ENCODE results near the gene KLF17. TPM values are rescaled to one million over a fixed set of nuclear protein-coding genes. Genes with fewer than 3 reads are reported as not detected.

The KLF17 gene
- total RNA-seq, 1 donor from 2014 or later, result not detected

DNA sequence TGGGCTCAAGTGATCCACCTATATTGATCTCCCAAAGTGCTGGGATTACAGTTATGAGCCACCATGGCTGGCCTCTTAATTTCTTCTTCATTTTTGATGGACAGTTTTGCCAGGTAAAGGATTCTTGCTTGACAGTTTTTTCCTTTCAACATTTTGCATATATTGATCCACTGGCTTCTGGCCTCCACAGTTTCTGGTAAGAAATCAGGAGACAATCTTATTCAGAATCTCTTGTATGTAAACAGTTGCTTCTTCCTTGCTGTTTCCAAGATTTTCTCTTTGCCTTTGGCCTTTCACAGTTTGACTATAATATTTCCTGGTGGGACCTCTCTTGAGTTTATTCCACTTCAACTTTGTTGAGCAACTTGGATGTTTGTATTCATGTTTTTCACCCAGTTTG lies 42.9 kb downstream of the KLF17 start:
- ATAC-seq (ENCODE audit: low read depth), result no peak
- CTCF ChIA-PET, result no interaction called here
- POLR2A ChIA-PET, result no interaction called here
- peaks cover 11% of the 10 kb centered on the region for H3K9me3 Mint-ChIP-seq
- intact Hi-C loops (cut with micrococcal nuclease), result no loop called here
- no peak overlapping the region for H3K27ac Mint-ChIP-seq
- H3K4me1 Mint-ChIP-seq, result no peaks in the 10 kb centered on the region
- H3K4me3 Mint-ChIP-seq, result no peak overlapping the region
- H3K27me3 Mint-ChIP-seq, result no peaks in the 10 kb centered on the region
- peaks cover 3% of the 10 kb centered on the region for H3K36me3 Mint-ChIP-seq (ENCODE audit: low read depth)
- TF ChIP-seq, protein P1, sequence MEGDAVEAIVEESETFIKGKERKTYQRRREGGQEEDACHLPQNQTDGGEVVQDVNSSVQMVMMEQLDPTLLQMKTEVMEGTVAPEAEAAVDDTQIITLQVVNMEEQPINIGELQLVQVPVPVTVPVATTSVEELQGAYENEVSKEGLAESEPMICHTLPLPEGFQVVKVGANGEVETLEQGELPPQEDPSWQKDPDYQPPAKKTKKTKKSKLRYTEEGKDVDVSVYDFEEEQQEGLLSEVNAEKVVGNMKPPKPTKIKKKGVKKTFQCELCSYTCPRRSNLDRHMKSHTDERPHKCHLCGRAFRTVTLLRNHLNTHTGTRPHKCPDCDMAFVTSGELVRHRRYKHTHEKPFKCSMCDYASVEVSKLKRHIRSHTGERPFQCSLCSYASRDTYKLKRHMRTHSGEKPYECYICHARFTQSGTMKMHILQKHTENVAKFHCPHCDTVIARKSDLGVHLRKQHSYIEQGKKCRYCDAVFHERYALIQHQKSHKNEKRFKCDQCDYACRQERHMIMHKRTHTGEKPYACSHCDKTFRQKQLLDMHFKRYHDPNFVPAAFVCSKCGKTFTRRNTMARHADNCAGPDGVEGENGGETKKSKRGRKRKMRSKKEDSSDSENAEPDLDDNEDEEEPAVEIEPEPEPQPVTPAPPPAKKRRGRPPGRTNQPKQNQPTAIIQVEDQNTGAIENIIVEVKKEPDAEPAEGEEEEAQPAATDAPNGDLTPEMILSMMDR (IDR thresholded peaks at IDR 0.05), result no peak
- no peak for DNase-seq

DNA sequence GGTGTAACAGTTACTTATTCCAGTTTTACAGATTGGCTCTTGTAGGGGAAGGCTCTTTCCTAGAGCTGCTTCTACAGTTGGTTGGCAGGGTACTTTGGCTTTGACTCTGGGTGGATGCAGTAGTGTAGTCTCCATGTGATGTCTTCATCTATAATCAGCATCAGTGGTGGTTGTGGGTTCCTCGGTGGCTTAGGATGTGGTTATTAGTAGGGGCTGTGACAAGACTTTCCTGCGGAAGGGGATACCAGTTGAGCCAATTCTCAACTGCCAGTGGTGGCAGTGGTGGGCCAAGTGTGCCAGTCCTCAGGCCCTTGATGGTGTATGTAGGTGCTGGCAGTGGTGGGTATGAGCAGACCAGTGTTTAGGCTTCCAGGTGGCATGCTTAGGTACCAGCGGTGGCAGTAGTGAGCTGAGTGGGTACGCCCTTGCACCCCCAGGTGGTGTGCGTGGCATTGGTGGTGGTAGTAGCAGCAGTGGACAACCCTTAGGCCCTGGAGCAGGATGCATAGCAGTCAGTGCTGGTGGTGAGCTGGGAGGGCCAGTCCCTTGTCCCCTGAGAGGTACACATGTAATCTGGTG lies 50.0 kb downstream of the KLF17 start:
- POLR2A ChIA-PET, result no interaction called here
- H3K4me1 Mint-ChIP-seq, result no peaks in the 10 kb centered on the region
- DNase-seq (no peak), ATAC-seq (ENCODE audit: low read depth) (no peak)
- H3K9me3 Mint-ChIP-seq, result peaks cover 15% of the 10 kb centered on the region
- H3K27ac Mint-ChIP-seq, result no peak overlapping the region
- H3K36me3 Mint-ChIP-seq (ENCODE audit: low read depth), result peaks cover 2% of the 10 kb centered on the region
- CTCF ChIA-PET, result no interaction called here
- H3K27me3 Mint-ChIP-seq, result peaks cover 19% of the 10 kb centered on the region
- H3K4me3 Mint-ChIP-seq, result no peak overlapping the region
- intact Hi-C loops (cut with micrococcal nuclease), result no loop called here
- TF ChIP-seq, protein P1 (IDR thresholded peaks at IDR 0.05), result no peak

DNA sequence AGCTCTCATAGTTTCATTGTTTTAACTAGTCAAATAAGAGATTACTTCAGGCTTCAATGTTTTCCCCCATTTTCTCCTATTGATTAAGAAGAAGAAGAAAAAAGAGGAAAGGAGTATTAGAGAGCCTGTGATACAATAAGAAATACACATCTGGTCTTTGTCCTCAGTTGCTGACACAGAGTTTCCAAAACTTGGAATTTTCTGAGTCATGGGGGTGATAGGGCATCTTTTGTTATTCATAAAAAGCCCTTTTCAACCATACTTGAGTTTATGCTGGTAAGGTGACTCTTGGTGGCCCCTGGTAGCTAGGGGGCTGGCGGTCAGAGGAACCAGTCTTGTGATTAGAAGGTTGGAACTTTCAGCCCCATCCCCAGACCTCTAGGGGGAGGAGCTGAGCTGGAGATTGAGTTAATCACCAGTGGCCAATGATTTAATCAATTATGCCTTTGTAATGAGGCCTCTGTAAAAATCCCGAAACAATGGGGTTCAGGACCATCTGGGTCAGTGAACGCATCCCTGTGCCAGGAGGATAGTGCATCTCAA lies 51.7 kb downstream of the KLF17 start:
- Mint-ChIP-seq H3K4me3 (no peak overlapping the region), H3K9me3 (peaks cover 21% of the 10 kb centered on the region), H3K36me3 (ENCODE audit: low read depth) (peaks cover 2% of the 10 kb centered on the region), H3K4me1 (no peaks in the 10 kb centered on the region), H3K27ac (no peak overlapping the region), H3K27me3 (peaks cover 25% of the 10 kb centered on the region)
- TF ChIP-seq, protein P1 (IDR thresholded peaks at IDR 0.05), result no peak
- intact Hi-C loops (cut with micrococcal nuclease), result no loop called here
- CTCF ChIA-PET, result no interaction called here
- no peak for DNase-seq
- POLR2A ChIA-PET, result no interaction called here
- ATAC-seq (ENCODE audit: low read depth), result no peak

DNA sequence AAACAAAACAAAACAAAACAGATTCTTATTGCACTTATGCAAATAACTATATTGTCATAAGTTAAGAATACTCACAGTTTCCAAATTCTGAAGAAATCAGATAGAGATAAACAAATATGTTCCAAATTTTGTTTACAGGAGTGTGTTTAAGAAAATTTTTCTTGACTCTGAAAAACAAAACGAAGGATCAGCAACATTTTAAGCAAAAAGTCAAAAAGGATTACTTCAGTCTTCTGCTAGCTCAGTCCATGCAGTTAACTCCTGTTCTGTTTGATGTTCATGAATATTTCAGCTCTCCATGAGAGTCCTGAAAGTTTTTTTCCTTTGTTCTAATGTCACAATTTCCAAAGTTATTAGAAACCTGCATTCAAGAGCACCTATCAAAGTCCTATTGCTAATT lies 56.0 kb downstream of the KLF17 start:
- Mint-ChIP-seq H3K4me3 (no peak overlapping the region), H3K4me1 (no peaks in the 10 kb centered on the region), H3K36me3 (ENCODE audit: low read depth) (peaks cover 2% of the 10 kb centered on the region), H3K27ac (no peak overlapping the region), H3K27me3 (peaks cover 18% of the 10 kb centered on the region), H3K9me3 (peaks cover 9% of the 10 kb centered on the region)
- ATAC-seq (ENCODE audit: low read depth) (no peak), DNase-seq (no peak)
- intact Hi-C loops (cut with micrococcal nuclease), result no loop called here
- POLR2A ChIA-PET, result no interaction called here
- CTCF ChIA-PET, result no interaction called here
- TF ChIP-seq, protein P1 (IDR thresholded peaks at IDR 0.05), result no peak

Other genes starting within 250 kb of the KLF17 start
- 0.20 TPM in 1 of 2 replicates, not detected in the other for gene ARTN, start 185.0 kb upstream of the KLF17 start, total RNA-seq
- gene IPO13, start 171.9 kb upstream of the KLF17 start, total RNA-seq, result 18.0 and 24.8 TPM in 2 replicates
- gene DPH2, start 148.8 kb upstream of the KLF17 start, total RNA-seq, result 47.3 and 51.6 TPM in 2 replicates
- gene ATP6V0B, start 143.9 kb upstream of the KLF17 start, total RNA-seq, result 75.5 and 80.9 TPM in 2 replicates
- gene B4GALT2, start 139.6 kb upstream of the KLF17 start, total RNA-seq, result 8.1 and 8.3 TPM in 2 replicates
- 8.1 and 15.1 TPM in 2 replicates for gene CCDC24, start 127.2 kb upstream of the KLF17 start, total RNA-seq
- 10.3 and 10.4 TPM in 2 replicates for gene SLC6A9, start 87.4 kb upstream of the KLF17 start, total RNA-seq
- gene KLF18, start 22.8 kb downstream of the KLF17 start, total RNA-seq, result not detected in 2 replicates
- 59.6 and 64.7 TPM in 2 replicates for gene DMAP1, start 94.7 kb downstream of the KLF17 start, total RNA-seq
- 36.2 and 37.9 TPM in 2 replicates for gene ERI3, start 236.4 kb downstream of the KLF17 start, total RNA-seq